Common myeloid progenitor, CD34-positive (primary cell): ENCODE results near the gene PDE2A.

Source experiments
- CTCF ChIA-PET: fragments of 350-600 bp; sonication (Branson Sonifier 250); formaldehyde crosslinking; loops from one replicate; lab custom pipeline; 2021; ENCODE audit warnings: antibody characterized with exemption; lab: Charles Lee
- POLR2A ChIA-PET: fragments of 350-600 bp; sonication (Branson Sonifier 250); formaldehyde crosslinking; loops from one replicate; lab custom pipeline; 2021; ENCODE audit warnings: antibody characterized with exemption; lab: Charles Lee
- DNase-seq, 3 donors: peaks; one replicate each; pipeline versions ENCODE4 v3.0.0 to v3.0.0-alpha.2; 2013
- H3K27ac ChIP-seq, 2 experiments: 1 replicate in 1 of 2; 2 replicates in 1 of 2; pipeline ENCODE4 v1.7.0; 2013; ENCODE audit warnings: inconsistent platforms in 2 of 2, low read length in 2 of 2, mild to moderate bottlenecking in 2 of 2, low read depth in 1 of 2, moderate library complexity in 1 of 2; ENCODE audit not compliant: severe bottlenecking in 2 of 2, insufficient read depth in 1 of 2, poor library complexity in 1 of 2
- H3K27me3 ChIP-seq, 5 experiments: replicated peaks in 2 of 5; 1 replicate in 3 of 5; 2 replicates in 2 of 5; pipeline versions ENCODE4 v1.6.1 to v1.7.0; 2013; ENCODE audit warnings: low read length in 4 of 5, mild to moderate bottlenecking in 2 of 5, moderate library complexity in 2 of 5, inconsistent platforms in 1 of 5; ENCODE audit not compliant: insufficient read depth in 5 of 5, control insufficient read depth in 4 of 5
- H3K36me3 ChIP-seq, 4 experiments: 1 replicate in 2 of 4; 2 replicates in 2 of 4; pipeline versions ENCODE4 v1.6.1 to v1.7.0; 2013; ENCODE audit warnings: low read length in 3 of 4, control low read depth in 1 of 4, mild to moderate bottlenecking in 1 of 4; ENCODE audit not compliant: control insufficient read depth in 4 of 4, insufficient read depth in 4 of 4
- H3K4me1 ChIP-seq, 4 experiments: 1 replicate in 3 of 4; 2 replicates in 1 of 4; pipeline versions ENCODE4 v1.6.1 to v1.7.1; 2013; ENCODE audit warnings: low read length in 3 of 4, mild to moderate bottlenecking in 3 of 4, control low read depth in 1 of 4, inconsistent platforms in 1 of 4, moderate library complexity in 1 of 4; ENCODE audit not compliant: control insufficient read depth in 4 of 4, insufficient read depth in 4 of 4; ENCODE audit errors: control extremely low read depth in 1 of 4
- H3K4me3 ChIP-seq, 7 experiments: 1 replicate in 4 of 7; 2 replicates in 3 of 7; pipeline versions ENCODE4 v1.5.1 to v1.7.0; 2013; ENCODE audit warnings: mild to moderate bottlenecking in 7 of 7, low read length in 6 of 7, moderate library complexity in 6 of 7, inconsistent platforms in 2 of 7, low read depth in 2 of 7, control low read depth in 1 of 7; ENCODE audit not compliant: insufficient read depth in 4 of 7, control insufficient read depth in 1 of 7; ENCODE audit errors: extremely low read depth in 1 of 7
- H3K9me3 ChIP-seq, 5 experiments: 1 replicate in 4 of 5; 2 replicates in 1 of 5; pipeline versions ENCODE4 v1.6.1 to v1.7.1; 2013; ENCODE audit warnings: low read length in 4 of 5, mild to moderate bottlenecking in 2 of 5, inconsistent platforms in 1 of 5, low read depth in 1 of 5, moderate library complexity in 1 of 5; ENCODE audit not compliant: control insufficient read depth in 4 of 5, insufficient read depth in 2 of 5; ENCODE audit errors: control extremely low read depth in 1 of 5
- WGBS: methylation state at CpG from one replicate; pipeline ENCODE4 v1.1.5; 2013; ENCODE audit not compliant: insufficient coverage; 5-methylcytosine and 5-hydroxymethylcytosine counted together

The PDE2A gene

DNA sequence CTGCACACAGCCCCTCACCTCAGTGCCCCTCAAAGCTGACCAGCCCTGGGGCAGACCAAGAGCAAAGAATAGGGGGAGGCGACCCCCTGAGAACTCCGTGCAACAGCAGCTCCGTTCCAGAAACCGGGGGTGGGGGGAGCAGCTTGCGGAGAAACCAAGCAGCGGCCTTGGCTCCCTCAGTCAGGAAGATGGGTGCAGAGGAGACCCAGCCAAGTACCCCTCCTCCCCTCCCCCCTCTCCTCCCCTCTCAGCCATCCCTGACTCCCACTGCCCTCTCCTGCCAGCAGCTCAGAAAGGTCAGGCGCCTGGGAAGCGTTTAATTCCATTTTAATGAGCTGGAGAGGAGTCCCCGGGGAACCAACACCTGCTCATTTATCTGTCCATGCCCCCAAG, 78.9 kb downstream of the PDE2A start:
- POLR2A ChIA-PET: no interaction called here
- H3K4me1 ChIP-seq: peaks cover 0 to 5% (median 4%) of the 10 kb centered on the region in 4 experiments
- no peaks in the 10 kb centered on the region for H3K36me3 ChIP-seq
- H3K4me3 ChIP-seq: no peak overlapping the region
- no peaks in the 10 kb centered on the region for H3K9me3 ChIP-seq
- H3K27me3 ChIP-seq: peaks cover 0 to 34% (median 17%) of the 10 kb centered on the region in 5 experiments
- no peak for DNase-seq
- 88% methylated on average over 3 of the region's 9 CpGs for WGBS
- CTCF ChIA-PET: interaction anchor here (0.9 kb wide), 1 partner anchor 9 kb away, joined by 3 read pairs; no protein-coding TSS in a partner anchor
- H3K27ac ChIP-seq: no peak overlapping the region

DNA sequence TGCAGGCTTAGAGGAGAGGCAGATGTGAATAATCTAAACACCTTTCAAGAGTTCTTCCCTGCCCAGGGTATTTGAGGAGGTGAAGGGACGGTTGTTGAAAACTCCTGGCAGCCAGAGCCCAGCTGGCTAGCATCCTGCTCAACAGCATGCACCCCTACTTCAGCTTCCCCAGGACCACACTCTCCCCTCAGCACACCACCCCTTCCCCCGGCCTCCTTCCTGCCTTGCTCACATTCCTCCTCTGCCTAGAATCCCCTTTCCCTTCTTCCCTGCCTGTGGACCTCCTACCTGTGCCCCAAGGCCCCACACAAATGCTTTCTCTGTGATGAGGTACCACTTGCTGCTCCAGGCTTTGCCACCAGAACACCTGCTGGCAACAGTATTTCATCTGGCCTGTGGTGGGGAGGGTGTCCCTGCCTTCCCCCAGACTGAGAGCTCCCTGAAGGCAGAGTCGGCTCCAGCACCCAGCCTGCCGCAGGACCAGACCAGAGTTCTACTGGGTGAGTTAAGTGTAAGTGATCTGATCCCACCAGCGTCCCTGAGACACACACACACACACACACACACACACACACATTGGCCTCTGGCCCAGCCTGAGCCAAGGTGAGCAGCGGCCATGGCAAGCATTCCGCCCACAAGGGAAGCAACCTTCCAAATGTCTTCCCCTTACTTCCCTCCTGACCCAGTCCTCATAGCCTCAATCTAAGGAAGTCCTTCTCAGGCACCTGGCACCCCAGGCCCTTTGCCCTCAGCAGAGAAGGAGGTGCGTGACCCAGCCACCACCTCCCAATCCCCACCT, 79.5 kb downstream of the PDE2A start:
- WGBS: 98% methylated on average over 4 of the region's 8 CpGs
- ChIA-PET POLR2A (interaction anchor here (1.1 kb wide), 1 partner anchor 47 kb away, joined by 4 read pairs; no protein-coding TSS in a partner anchor), CTCF (interaction anchor here (1.0 to 1.6 kb wide), 2 partner anchors 9 to 14 kb away, joined by 4 to 5 read pairs; no protein-coding TSS in a partner anchor)
- no peak overlapping the region for H3K27ac ChIP-seq
- peaks cover 0 to 11% (median 7%) of the 10 kb centered on the region in 4 experiments for H3K4me1 ChIP-seq
- no peak overlapping the region for H3K4me3 ChIP-seq
- no peaks in the 10 kb centered on the region for H3K9me3 ChIP-seq
- H3K36me3 ChIP-seq: no peaks in the 10 kb centered on the region
- no peak for DNase-seq
- peaks cover 0 to 37% (median 17%) of the 10 kb centered on the region in 5 experiments for H3K27me3 ChIP-seq

DNA sequence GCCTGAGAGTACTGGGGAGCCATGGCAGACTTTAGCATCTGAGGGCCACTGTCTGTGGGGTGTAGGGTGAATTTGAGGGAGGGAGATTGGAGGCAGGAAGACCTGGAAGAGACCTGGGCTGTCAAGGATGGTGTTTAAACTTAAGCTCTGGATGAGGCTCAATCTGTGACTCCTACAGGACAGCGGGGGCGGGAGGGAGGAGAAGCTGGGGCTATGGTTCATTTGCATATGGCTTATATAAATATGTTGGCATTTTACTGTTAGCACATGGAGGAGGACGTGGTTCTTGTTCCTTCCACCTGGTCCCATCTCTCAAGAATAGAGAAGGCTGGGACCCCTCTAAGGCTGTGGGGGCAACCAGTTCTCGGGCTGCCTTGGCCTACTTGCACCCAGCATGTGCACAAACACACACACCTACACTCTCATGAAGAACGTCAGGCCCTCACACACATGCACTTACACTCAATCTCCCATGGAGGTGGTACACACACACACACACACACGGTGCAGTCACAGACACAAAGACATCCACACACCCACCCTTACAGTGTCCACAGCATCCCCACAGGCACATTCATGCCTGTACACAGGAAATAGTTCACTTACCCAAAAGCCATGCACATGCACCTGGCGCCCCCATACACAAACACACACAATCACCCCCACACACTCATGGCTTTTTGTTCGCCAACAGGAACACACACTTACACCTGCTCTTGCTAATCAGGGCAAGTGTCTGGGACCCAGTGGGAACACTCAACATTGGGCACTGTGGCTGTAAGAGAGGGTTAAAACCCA, 81.3 kb downstream of the PDE2A start:
- ChIA-PET CTCF (interaction anchor here (0.9 to 9.2 kb wide), 4 partner anchors 22 to 89 kb away, joined by 6 to 119 read pairs (median 50); no protein-coding TSS in a partner anchor), POLR2A (interaction anchor here (1.1 kb wide), 1 partner anchor 49 kb away, joined by 4 read pairs; no protein-coding TSS in a partner anchor)
- Histone ChIP-seq H3K36me3 (no peaks in the 10 kb centered on the region), H3K4me1 (peaks cover 0 to 13% (median 11%) of the 10 kb centered on the region in 4 experiments), H3K4me3 (no peak overlapping the region), H3K27me3 (peaks cover 0 to 47% (median 21%) of the 10 kb centered on the region in 5 experiments), H3K27ac (no peak overlapping the region), H3K9me3 (no peaks in the 10 kb centered on the region)
- DNase-seq: no peak
- 100% methylated on average over 3 of the region's 8 CpGs for WGBS

DNA sequence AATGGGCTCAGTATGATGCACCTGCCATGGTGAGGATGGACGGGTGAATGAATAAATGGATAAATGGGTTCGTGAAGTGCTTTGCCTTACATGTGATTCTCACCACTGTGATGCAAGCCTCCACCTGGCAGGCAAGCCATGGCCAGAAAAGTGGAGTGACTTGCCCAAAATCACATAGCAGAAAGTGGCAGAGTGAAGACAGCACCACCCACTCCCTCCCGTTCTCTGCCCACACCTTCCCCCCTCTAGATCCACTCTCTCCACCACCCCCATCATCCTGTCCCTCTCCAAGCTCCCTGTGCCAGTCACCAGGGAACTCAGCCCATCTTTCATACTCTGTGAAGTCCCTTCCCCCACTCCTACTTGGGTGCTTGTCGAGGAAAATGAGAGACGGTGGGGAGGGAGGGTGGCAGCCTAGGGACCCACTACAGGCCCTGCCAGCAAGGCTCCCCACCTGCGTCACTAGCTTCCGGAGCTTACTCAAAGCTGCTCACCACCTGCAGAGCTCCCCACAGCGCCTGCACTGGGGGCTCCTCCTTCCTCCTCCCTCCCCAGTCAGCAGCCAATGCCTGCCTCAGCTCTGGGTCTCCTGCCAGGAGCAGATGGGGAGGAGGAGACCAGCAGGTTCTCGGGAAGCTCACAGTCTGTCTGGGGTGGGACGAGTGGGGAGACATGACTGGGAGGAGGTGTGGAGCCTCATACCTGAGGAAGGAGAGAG, 82.3 kb downstream of the PDE2A start:
- peaks cover 0 to 47% (median 21%) of the 10 kb centered on the region in 5 experiments for H3K27me3 ChIP-seq

DNA sequence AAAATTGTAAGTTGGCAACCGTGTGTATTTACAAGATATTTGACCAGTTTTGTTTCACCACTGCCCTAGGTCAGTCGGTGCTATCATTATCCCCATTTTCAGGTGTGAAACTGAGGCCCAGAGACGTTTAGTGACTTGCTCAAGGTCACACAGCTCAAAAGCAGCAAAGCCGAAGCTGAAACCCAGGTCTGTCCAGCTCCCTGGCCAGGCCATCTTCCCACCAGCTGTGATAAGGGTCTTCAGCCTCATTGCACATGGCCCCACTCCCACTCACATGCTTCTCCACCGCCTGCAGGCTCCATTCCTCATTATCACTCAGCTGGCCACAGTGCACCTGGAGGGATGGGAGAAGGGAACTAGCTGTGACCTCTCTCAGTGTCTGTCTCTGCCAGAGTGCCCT, 83.2 kb downstream of the PDE2A start:
- ChIA-PET CTCF (interaction anchor here (0.7 to 9.2 kb wide), 16 partner anchors 8 to 175 kb away, joined by 3 to 119 read pairs (median 3); no protein-coding TSS in a partner anchor), POLR2A (no interaction called here)
- Histone ChIP-seq H3K36me3 (no peaks in the 10 kb centered on the region), H3K27ac (no peak overlapping the region), H3K4me1 (peaks cover 0 to 13% (median 11%) of the 10 kb centered on the region in 4 experiments), H3K4me3 (no peak overlapping the region), H3K9me3 (no peaks in the 10 kb centered on the region), H3K27me3 (peaks cover 0 to 47% (median 21%) of the 10 kb centered on the region in 5 experiments)
- DNase-seq: no peak
- WGBS: 46% methylated on average over 4 of the region's 5 CpGs

More for the DNA sequence above, 82.3 kb downstream of the PDE2A start:
- H3K36me3 ChIP-seq: no peaks in the 10 kb centered on the region
- H3K9me3 ChIP-seq: no peaks in the 10 kb centered on the region
- peak in 2 of 3 donors; percentile 21 to 36 for DNase-seq
- no peak overlapping the region for H3K4me3 ChIP-seq
- POLR2A ChIA-PET: no interaction called here
- CTCF ChIA-PET: interaction anchor here (0.9 to 9.2 kb wide), 11 partner anchors 9 to 90 kb away, joined by 3 to 119 read pairs (median 5); no protein-coding TSS in a partner anchor
- peaks cover 0 to 13% (median 11%) of the 10 kb centered on the region in 4 experiments for H3K4me1 ChIP-seq
- H3K27ac ChIP-seq: no peak overlapping the region
- 83% methylated on average over 4 of the region's 10 CpGs for WGBS
